Mammary epithelial cell (primary cell): ENCODE data around the gene RFX7.

Experiments used
- EZH2 ChIP-seq: IDR thresholded peaks from 2 replicates; pipeline ENCODE4 v1.6.1; 2012; ENCODE audit warnings: low read length, inconsistent platforms, borderline replicate concordance
- TF ChIP-seq, protein P1 (sequence below), 2 donors: IDR thresholded peaks in 1 of 2; conservative IDR thresholded peaks in 1 of 2; 2 replicates each; pipeline ENCODE4 v1.5.1; 2011 to 2012; ENCODE audit warnings: inconsistent platforms in 2 of 2, low read length in 2 of 2, mild to moderate bottlenecking in 2 of 2, control low read depth in 1 of 2, low read depth in 1 of 2; ENCODE audit not compliant: insufficient read depth in 1 of 2; ENCODE audit errors: extremely low read depth in 1 of 2

DNA sequence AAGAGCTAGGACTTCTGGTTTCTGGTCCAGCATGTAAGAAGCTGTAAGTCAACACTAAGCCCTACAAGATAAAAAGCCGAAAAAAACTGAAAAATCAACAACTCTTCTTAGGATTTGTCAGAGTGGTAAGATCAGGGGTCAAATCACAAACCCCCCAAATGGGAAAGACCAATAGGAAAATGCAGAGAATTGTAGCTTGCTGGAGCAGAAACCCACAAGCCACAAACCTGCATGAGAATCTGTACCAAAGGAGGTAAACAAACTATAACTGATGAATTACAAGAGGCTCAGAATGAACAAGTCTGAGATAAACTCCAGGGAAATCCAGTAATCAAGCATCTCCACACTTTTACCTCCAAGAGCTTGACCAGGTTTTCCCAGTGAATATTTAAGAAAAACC lies 36.0 kb downstream of the RFX7 start:
- TF ChIP-seq, protein P1, sequence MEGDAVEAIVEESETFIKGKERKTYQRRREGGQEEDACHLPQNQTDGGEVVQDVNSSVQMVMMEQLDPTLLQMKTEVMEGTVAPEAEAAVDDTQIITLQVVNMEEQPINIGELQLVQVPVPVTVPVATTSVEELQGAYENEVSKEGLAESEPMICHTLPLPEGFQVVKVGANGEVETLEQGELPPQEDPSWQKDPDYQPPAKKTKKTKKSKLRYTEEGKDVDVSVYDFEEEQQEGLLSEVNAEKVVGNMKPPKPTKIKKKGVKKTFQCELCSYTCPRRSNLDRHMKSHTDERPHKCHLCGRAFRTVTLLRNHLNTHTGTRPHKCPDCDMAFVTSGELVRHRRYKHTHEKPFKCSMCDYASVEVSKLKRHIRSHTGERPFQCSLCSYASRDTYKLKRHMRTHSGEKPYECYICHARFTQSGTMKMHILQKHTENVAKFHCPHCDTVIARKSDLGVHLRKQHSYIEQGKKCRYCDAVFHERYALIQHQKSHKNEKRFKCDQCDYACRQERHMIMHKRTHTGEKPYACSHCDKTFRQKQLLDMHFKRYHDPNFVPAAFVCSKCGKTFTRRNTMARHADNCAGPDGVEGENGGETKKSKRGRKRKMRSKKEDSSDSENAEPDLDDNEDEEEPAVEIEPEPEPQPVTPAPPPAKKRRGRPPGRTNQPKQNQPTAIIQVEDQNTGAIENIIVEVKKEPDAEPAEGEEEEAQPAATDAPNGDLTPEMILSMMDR (conservative IDR thresholded peaks at IDR 0.05 in 1 of 2, IDR thresholded peaks at IDR 0.05 in 1 of 2; ENCODE audit: extremely low read depth in 1 of 2, insufficient read depth in 1 of 2, low read depth in 1 of 2, low read length in 2 of 2) = no peak
- no peak for TF ChIP-seq EZH2
